Duodenal mucosa (tissue), 2 donors: ENCODE results near the gene DIPK1C.

Experiments
- H3K27ac ChIP-seq: one replicate; pipeline ENCODE4 v1.7.0; 2013; ENCODE audit warnings: low read depth, low read length
- H3K27me3 ChIP-seq, 2 donors: one replicate each; pipeline ENCODE4 v1.7.0; 2013; ENCODE audit warnings: low read length in 2 of 2, control low read depth in 1 of 2; ENCODE audit not compliant: insufficient read depth in 2 of 2, control insufficient read depth in 1 of 2
- H3K36me3 ChIP-seq, 2 donors: one replicate each; pipeline ENCODE4 v1.7.0; 2013; ENCODE audit warnings: low read length in 2 of 2, control low read depth in 1 of 2; ENCODE audit not compliant: insufficient read depth in 2 of 2, control insufficient read depth in 1 of 2
- H3K4me1 ChIP-seq, 2 donors: one replicate each; pipeline ENCODE4 v1.7.0; 2013; ENCODE audit warnings: low read length in 2 of 2, control low read depth in 1 of 2; ENCODE audit not compliant: insufficient read depth in 2 of 2, control insufficient read depth in 1 of 2
- H3K4me3 ChIP-seq, 2 donors: one replicate each; pipeline ENCODE4 v1.7.0; 2013; ENCODE audit warnings: low read length in 2 of 2, low read depth in 1 of 2
- H3K9ac ChIP-seq, 2 donors: one replicate each; pipeline ENCODE4 v1.7.0; 2013; ENCODE audit warnings: low read length in 2 of 2, low read depth in 1 of 2
- H3K9me3 ChIP-seq, 2 donors: one replicate each; pipeline ENCODE4 v1.7.0; 2013; ENCODE audit warnings: low read length in 2 of 2, control low read depth in 1 of 2; ENCODE audit not compliant: control insufficient read depth in 1 of 2

The DIPK1C gene

GRCh38 chr18:74468547-74469061 is 11.5 kb upstream of the DIPK1C start:
- Histone ChIP-seq H3K27me3 (peaks cover 0 to under 1% of the 10 kb centered on the region in 2 donors), H3K9ac (no peak overlapping the region), H3K9me3 (peaks cover 0 to 4% of the 10 kb centered on the region in 2 donors), H3K36me3 (no peaks in the 10 kb centered on the region), H3K4me1 (no peaks in the 10 kb centered on the region), H3K4me3 (no peak overlapping the region), H3K27ac (no peak overlapping the region)

GRCh38 chr18:74465775-74466174 is 8.7 kb upstream of the DIPK1C start:
- Histone ChIP-seq H3K4me3 (no peak overlapping the region), H3K9me3 (peaks cover 0 to 4% of the 10 kb centered on the region in 2 donors), H3K27me3 (peaks cover 0 to 5% of the 10 kb centered on the region in 2 donors), H3K9ac (no peak overlapping the region), H3K36me3 (no peaks in the 10 kb centered on the region), H3K4me1 (no peaks in the 10 kb centered on the region), H3K27ac (no peak overlapping the region)

- no peak overlapping the region for H3K27ac ChIP-seq
- no peak overlapping the region for H3K4me3 ChIP-seq
- H3K4me1 ChIP-seq = no peaks in the 10 kb centered on the region
- no peak overlapping the region for H3K9ac ChIP-seq
- H3K27me3 ChIP-seq = peaks cover 6 to 8% of the 10 kb centered on the region in 2 donors
- H3K36me3 ChIP-seq = no peaks in the 10 kb centered on the region
- H3K9me3 ChIP-seq = no peaks in the 10 kb centered on the region
Observed at GRCh38 chr18:74463983-74464382, 6.9 kb upstream of the DIPK1C start.

GRCh38 chr18:74463254-74463653 is 6.1 kb upstream of the DIPK1C start:
- Histone ChIP-seq H3K36me3 (no peaks in the 10 kb centered on the region), H3K27ac (no peak overlapping the region), H3K4me1 (no peaks in the 10 kb centered on the region), H3K9me3 (no peaks in the 10 kb centered on the region), H3K27me3 (peaks cover 7 to 10% of the 10 kb centered on the region in 2 donors), H3K4me3 (no peak overlapping the region), H3K9ac (no peak overlapping the region)

- Histone ChIP-seq H3K4me1 (peaks cover 4 to 5% of the 10 kb centered on the region in 2 donors), H3K9me3 (no peaks in the 10 kb centered on the region), H3K27ac (no peak overlapping the region), H3K36me3 (no peaks in the 10 kb centered on the region), H3K4me3 (no peak overlapping the region), H3K27me3 (peaks cover 19 to 31% of the 10 kb centered on the region in 2 donors), H3K9ac (no peak overlapping the region)
Observed at GRCh38 chr18:74460825-74461224, 3.7 kb upstream of the DIPK1C start.

- no peak overlapping the region for H3K4me3 ChIP-seq
- no peaks in the 10 kb centered on the region for H3K36me3 ChIP-seq
- H3K27me3 ChIP-seq = peaks cover 26 to 34% of the 10 kb centered on the region in 2 donors
- peaks cover 4 to 5% of the 10 kb centered on the region in 2 donors for H3K4me1 ChIP-seq
- no peak overlapping the region for H3K9ac ChIP-seq
- H3K9me3 ChIP-seq = no peaks in the 10 kb centered on the region
- H3K27ac ChIP-seq = no peak overlapping the region
Observed at GRCh38 chr18:74459889-74460288, 2.8 kb upstream of the DIPK1C start.

- H3K36me3 ChIP-seq = no peaks in the 10 kb centered on the region
- peaks cover 4 to 5% of the 10 kb centered on the region in 2 donors for H3K4me1 ChIP-seq
- no peak overlapping the region for H3K27ac ChIP-seq
- no peak overlapping the region for H3K9ac ChIP-seq
- H3K27me3 ChIP-seq = peaks cover 27 to 34% of the 10 kb centered on the region in 2 donors
- no peaks in the 10 kb centered on the region for H3K9me3 ChIP-seq
- H3K4me3 ChIP-seq = no peak overlapping the region
Observed at GRCh38 chr18:74457725-74458421, 765 bp upstream of the DIPK1C start.

- H3K4me3 ChIP-seq = peak overlapping the region; percentile 6 to 48
- H3K27me3 ChIP-seq = peaks cover 27 to 34% of the 10 kb centered on the region in 2 donors
- H3K9ac ChIP-seq = no peak overlapping the region
- no peak overlapping the region for H3K27ac ChIP-seq
- no peaks in the 10 kb centered on the region for H3K9me3 ChIP-seq
- H3K36me3 ChIP-seq = no peaks in the 10 kb centered on the region
- peaks cover 4 to 5% of the 10 kb centered on the region in 2 donors for H3K4me1 ChIP-seq
Observed at GRCh38 chr18:74456349-74457042, 612 bp downstream of the DIPK1C start.

GRCh38 chr18:74456017-74456348 is 1.1 kb downstream of the DIPK1C start:
- Histone ChIP-seq H3K4me3 (peak overlapping the region in 1 of 2 donors; percentile 6), H3K9me3 (no peaks in the 10 kb centered on the region), H3K27me3 (peaks cover 27 to 34% of the 10 kb centered on the region in 2 donors)

GRCh38 chr18:74455386-74455785 is 1.7 kb downstream of the DIPK1C start:
- no peaks in the 10 kb centered on the region for H3K9me3 ChIP-seq
- H3K27ac ChIP-seq = no peak overlapping the region
- peaks cover 27 to 34% of the 10 kb centered on the region in 2 donors for H3K27me3 ChIP-seq
- H3K4me3 ChIP-seq = no peak overlapping the region
- no peak overlapping the region for H3K9ac ChIP-seq
- H3K36me3 ChIP-seq = no peaks in the 10 kb centered on the region
- peaks cover 4 to 14% of the 10 kb centered on the region in 2 donors for H3K4me1 ChIP-seq

More at GRCh38 chr18:74456017-74456348, 1.1 kb downstream of the DIPK1C start:
- H3K4me1 ChIP-seq = peaks cover 4 to 8% of the 10 kb centered on the region in 2 donors
- H3K36me3 ChIP-seq = no peaks in the 10 kb centered on the region
- no peak overlapping the region for H3K9ac ChIP-seq
- H3K27ac ChIP-seq = no peak overlapping the region
